Liver (tissue), 3 donors: ENCODE measurements around the gene DNAJC12.

Source experiments
- CTCF ChIP-seq: fragments of 150-350 bp; IDR thresholded peaks from 2 replicates; pipeline ENCODE4 v1.5.1; 2017; ENCODE audit warnings: improper control_type of control experiment, low read depth, low read length; ENCODE audit not compliant: missing input control
- EGR1 ChIP-seq, 2 donors: IDR thresholded peaks; 2 replicates each; pipeline ENCODE4 v1.6.1; 2016 to 2018; ENCODE audit warnings: antibody characterized with exemption in 2 of 2, low read depth in 2 of 2
- JUND ChIP-seq, 2 donors: IDR thresholded peaks; 2 replicates each; pipeline ENCODE4 v1.6.1; 2016; ENCODE audit warnings: antibody characterized with exemption in 2 of 2
- MAX ChIP-seq: IDR thresholded peaks from 2 replicates; pipeline ENCODE4 v1.6.1; 2016; ENCODE audit warnings: antibody characterized with exemption
- RAD21 ChIP-seq, 2 donors: IDR thresholded peaks; 2 replicates each; pipeline ENCODE4 v1.6.1; 2016; ENCODE audit warnings: antibody characterized with exemption in 2 of 2, mild to moderate bottlenecking in 2 of 2
- RXRA ChIP-seq, 2 donors: IDR thresholded peaks; 2 replicates each; pipeline ENCODE4 v1.6.1; 2017 to 2018; ENCODE audit warnings: antibody characterized with exemption in 2 of 2, mild to moderate bottlenecking in 1 of 2
- SP1 ChIP-seq: IDR thresholded peaks from 2 replicates; pipeline ENCODE4 v1.6.1; 2018; ENCODE audit warnings: antibody characterized with exemption, mild to moderate bottlenecking
- TAF1 ChIP-seq: conservative IDR thresholded peaks from 2 replicates; pipeline ENCODE4 v1.6.1; 2016; ENCODE audit warnings: antibody characterized with exemption, mild to moderate bottlenecking
- YY1 ChIP-seq: IDR thresholded peaks from 2 replicates; pipeline ENCODE4 v1.6.1; 2016; ENCODE audit warnings: antibody characterized with exemption, mild to moderate bottlenecking
- TF ChIP-seq, protein P1 (sequence below): IDR thresholded peaks from 2 replicates; pipeline ENCODE4 v1.6.1; 2016; ENCODE audit warnings: antibody characterized with exemption, mild to moderate bottlenecking
- TF ChIP-seq, protein P2 (sequence below): IDR thresholded peaks from 2 replicates; pipeline ENCODE4 v1.6.1; 2016; ENCODE audit warnings: antibody characterized with exemption
- donor health status: healthy.
- donor health status: healthy.

- no peak for TF ChIP-seq YY1
- no peak for TF ChIP-seq CTCF
- no peak for TF ChIP-seq JUND (IDR thresholded peaks at IDR 0.05)
- TF ChIP-seq, protein P1, sequence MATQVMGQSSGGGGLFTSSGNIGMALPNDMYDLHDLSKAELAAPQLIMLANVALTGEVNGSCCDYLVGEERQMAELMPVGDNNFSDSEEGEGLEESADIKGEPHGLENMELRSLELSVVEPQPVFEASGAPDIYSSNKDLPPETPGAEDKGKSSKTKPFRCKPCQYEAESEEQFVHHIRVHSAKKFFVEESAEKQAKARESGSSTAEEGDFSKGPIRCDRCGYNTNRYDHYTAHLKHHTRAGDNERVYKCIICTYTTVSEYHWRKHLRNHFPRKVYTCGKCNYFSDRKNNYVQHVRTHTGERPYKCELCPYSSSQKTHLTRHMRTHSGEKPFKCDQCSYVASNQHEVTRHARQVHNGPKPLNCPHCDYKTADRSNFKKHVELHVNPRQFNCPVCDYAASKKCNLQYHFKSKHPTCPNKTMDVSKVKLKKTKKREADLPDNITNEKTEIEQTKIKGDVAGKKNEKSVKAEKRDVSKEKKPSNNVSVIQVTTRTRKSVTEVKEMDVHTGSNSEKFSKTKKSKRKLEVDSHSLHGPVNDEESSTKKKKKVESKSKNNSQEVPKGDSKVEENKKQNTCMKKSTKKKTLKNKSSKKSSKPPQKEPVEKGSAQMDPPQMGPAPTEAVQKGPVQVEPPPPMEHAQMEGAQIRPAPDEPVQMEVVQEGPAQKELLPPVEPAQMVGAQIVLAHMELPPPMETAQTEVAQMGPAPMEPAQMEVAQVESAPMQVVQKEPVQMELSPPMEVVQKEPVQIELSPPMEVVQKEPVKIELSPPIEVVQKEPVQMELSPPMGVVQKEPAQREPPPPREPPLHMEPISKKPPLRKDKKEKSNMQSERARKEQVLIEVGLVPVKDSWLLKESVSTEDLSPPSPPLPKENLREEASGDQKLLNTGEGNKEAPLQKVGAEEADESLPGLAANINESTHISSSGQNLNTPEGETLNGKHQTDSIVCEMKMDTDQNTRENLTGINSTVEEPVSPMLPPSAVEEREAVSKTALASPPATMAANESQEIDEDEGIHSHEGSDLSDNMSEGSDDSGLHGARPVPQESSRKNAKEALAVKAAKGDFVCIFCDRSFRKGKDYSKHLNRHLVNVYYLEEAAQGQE = no peak
- no peak for TF ChIP-seq MAX
- TF ChIP-seq RAD21 (IDR thresholded peaks at IDR 0.05) = no peak
- TF ChIP-seq TAF1 = no peak
- TF ChIP-seq, protein P2, sequence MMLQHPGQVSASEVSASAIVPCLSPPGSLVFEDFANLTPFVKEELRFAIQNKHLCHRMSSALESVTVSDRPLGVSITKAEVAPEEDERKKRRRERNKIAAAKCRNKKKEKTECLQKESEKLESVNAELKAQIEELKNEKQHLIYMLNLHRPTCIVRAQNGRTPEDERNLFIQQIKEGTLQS = no peak
- TF ChIP-seq EGR1 (IDR thresholded peaks at IDR 0.05; ENCODE audit: low read depth in 2 of 2) = no peak
- no peak for TF ChIP-seq RXRA (IDR thresholded peaks at IDR 0.05)
- no peak for TF ChIP-seq SP1
These were observed 67.5 kb downstream of the DNAJC12 start for GRCh38 chr10:67770537-67770936.
